Upper lobe of right lung (tissue), 1 donor: ENCODE results near the gene POU2F1. TPM values are rescaled to one million over a fixed set of nuclear protein-coding genes. Genes with fewer than 3 reads are reported as not detected.

ENCODE experiments used
- ATAC-seq: fragments of 200-7000 bp; cut with Tn5 transposase; one replicate; pipeline ENCODE4 v1.9.1; 2020; ENCODE audit warnings: mild to moderate bottlenecking, moderate library complexity
- DNase-seq: peaks from one replicate; pipeline ENCODE4 v3.0.0-alpha.2; 2020
- H3K27ac ChIP-seq: fragments of 200-600 bp; one replicate; pipeline ENCODE4 v1.8.0; 2022
- H3K27me3 ChIP-seq: fragments of 200-600 bp; one replicate; pipeline ENCODE4 v1.8.0; 2022; ENCODE audit warnings: mild to moderate bottlenecking
- H3K36me3 ChIP-seq: fragments of 200-600 bp; one replicate; pipeline ENCODE4 v1.8.0; 2022
- H3K4me1 ChIP-seq: fragments of 200-600 bp; one replicate; pipeline ENCODE4 v1.8.0; 2022
- H3K4me3 ChIP-seq: fragments of 200-600 bp; one replicate; pipeline ENCODE4 v1.8.0; 2022; ENCODE audit warnings: mild to moderate bottlenecking
- H3K9me3 ChIP-seq: fragments of 200-600 bp; one replicate; pipeline ENCODE4 v1.8.0; 2022
- CTCF ChIP-seq: fragments of 200-600 bp; IDR thresholded peaks from one replicate; pipeline ENCODE4 v1.8.0; 2022; ENCODE audit warnings: antibody characterized with exemption
- intact Hi-C: fragments of 100-400 bp; cut with DNase I; formaldehyde crosslinking; loops from one replicate; pipeline ENCODE4 v1.11.0; 2022
- total RNA-seq: library from RNA; stranded (reverse); fragmentation: NEBNext Ultra II Directional; extraction: Animal tissue kit (Norgen Biotek cat#: 25700); gene quantifications from one replicate; pipeline ENCODE4 v1.2.1, GENCODE V29; 2021
- donor health status: DM: no; HTN: yes; CAD: no; lungs with severe emphysema.

Gene POU2F1
- total RNA-seq, 1 donor from 2014 or later = 15.3 TPM

GRCh38 chr1:167247754-167248153 lies 27.1 kb downstream of the POU2F1 start:
- Histone ChIP-seq H3K9me3 (no peaks in the 10 kb centered on the region), H3K36me3 (no peaks in the 10 kb centered on the region), H3K27ac (no peak overlapping the region), H3K4me3 (no peak overlapping the region), H3K27me3 (no peaks in the 10 kb centered on the region), H3K4me1 (no peaks in the 10 kb centered on the region)
- intact Hi-C loops = no loop called here
- DNase-seq (no peak), ATAC-seq (no peak)
- no peak for TF ChIP-seq CTCF

- DNase-seq (no peak), ATAC-seq (no peak)
- TF ChIP-seq CTCF = no peak
- intact Hi-C loops = no loop called here
- Histone ChIP-seq H3K4me3 (no peak overlapping the region), H3K27ac (no peak overlapping the region), H3K9me3 (no peaks in the 10 kb centered on the region), H3K36me3 (no peaks in the 10 kb centered on the region), H3K27me3 (no peaks in the 10 kb centered on the region), H3K4me1 (no peaks in the 10 kb centered on the region)
Observed at GRCh38 chr1:167248707-167249642, 28.3 kb downstream of the POU2F1 start.

- Histone ChIP-seq H3K36me3 (no peaks in the 10 kb centered on the region), H3K27me3 (no peaks in the 10 kb centered on the region), H3K4me3 (no peak overlapping the region), H3K9me3 (no peaks in the 10 kb centered on the region), H3K4me1 (no peaks in the 10 kb centered on the region), H3K27ac (no peak overlapping the region)
- intact Hi-C loops = no loop called here
- no peak for TF ChIP-seq CTCF
- ATAC-seq (no peak), DNase-seq (no peak)
Observed at GRCh38 chr1:167249702-167250101, 29.0 kb downstream of the POU2F1 start.

GRCh38 chr1:167250482-167250881 lies 29.8 kb downstream of the POU2F1 start:
- Histone ChIP-seq H3K36me3 (no peaks in the 10 kb centered on the region), H3K9me3 (no peaks in the 10 kb centered on the region), H3K27ac (no peak overlapping the region), H3K27me3 (no peaks in the 10 kb centered on the region), H3K4me3 (no peak overlapping the region), H3K4me1 (no peaks in the 10 kb centered on the region)
- intact Hi-C loops = no loop called here
- DNase-seq (no peak), ATAC-seq (no peak)
- TF ChIP-seq CTCF = no peak

GRCh38 chr1:167251472-167251871 lies 30.8 kb downstream of the POU2F1 start:
- H3K4me3 ChIP-seq = no peak overlapping the region
- TF ChIP-seq CTCF = no peak
- H3K27me3 ChIP-seq = no peaks in the 10 kb centered on the region
- H3K4me1 ChIP-seq = no peaks in the 10 kb centered on the region
- intact Hi-C loops = no loop called here
- ATAC-seq = no peak
- H3K36me3 ChIP-seq = no peaks in the 10 kb centered on the region
- H3K9me3 ChIP-seq = no peaks in the 10 kb centered on the region
- H3K27ac ChIP-seq = no peak overlapping the region
- DNase-seq = no peak
